Sigmoid colon (tissue), 7 donors: ENCODE measurements around the gene AIG1. TPM values are rescaled to one million over a fixed set of nuclear protein-coding genes. Genes with fewer than 3 reads are reported as not detected.

ENCODE experiments used
- DNase-seq: peaks from one replicate; pipeline ENCODE4 v3.0.0-alpha.2; 2019
- H3K27ac ChIP-seq, 4 donors: fragments of 200-600 bp; sonication (generic); one replicate each; pipeline ENCODE4 v1.5.1; 2016 to 2019; ENCODE audit warnings: mild to moderate bottlenecking in 1 of 4
- H3K27me3 ChIP-seq, 3 donors: fragments of 200-600 bp; sonication (generic); one replicate each; pipeline ENCODE4 v1.5.1; 2019; ENCODE audit warnings: mild to moderate bottlenecking in 1 of 3
- H3K36me3 ChIP-seq, 4 donors: fragments of 200-600 bp; sonication (generic); one replicate each; pipeline ENCODE4 v1.5.1; 2016 to 2019
- H3K4me1 ChIP-seq, 4 donors: fragments of 200-600 bp; sonication (generic); one replicate each; pipeline ENCODE4 v1.5.1; 2017 to 2019
- H3K4me3 ChIP-seq, 4 donors: fragments of 200-600 bp; sonication (generic); one replicate each; pipeline ENCODE4 v1.5.1; 2017 to 2019; ENCODE audit warnings: mild to moderate bottlenecking in 2 of 4, moderate library complexity in 1 of 4
- H3K9me3 ChIP-seq, 4 donors: fragments of 200-600 bp in 3 of 4; sonication (generic) in 3 of 4; one replicate each; pipeline versions ENCODE4 v1.5.1 to v1.6.1; 2013 to 2019
- EP300 ChIP-seq, 4 donors: sonication (generic); formaldehyde crosslinking; IDR thresholded peaks; one replicate each; pipeline ENCODE4 v1.6.1; 2017; ENCODE audit warnings: antibody characterized with exemption in 4 of 4
- POLR2A ChIP-seq, 2 donors: fragments of 450-650 bp; IDR thresholded peaks; one replicate each; pipeline ENCODE4 v1.6.1; 2016; ENCODE audit warnings: antibody characterized with exemption in 2 of 2, mild to moderate bottlenecking in 2 of 2, moderate library complexity in 2 of 2
- POLR2AphosphoS5 ChIP-seq, 4 donors: sonication (generic); formaldehyde crosslinking; IDR thresholded peaks; one replicate each; pipeline ENCODE4 v1.6.1; 2017; ENCODE audit warnings: antibody characterized with exemption in 4 of 4
- WGBS, 2 donors: extraction: QIAGEN DNeasy Blood & Tissue Kit; methylation state at CpG; one replicate each; pipeline ENCODE4 v1.1.7; 2013; 5-methylcytosine and 5-hydroxymethylcytosine counted together
- intact Hi-C: fragments of 100-400 bp; cut with DNase I; formaldehyde crosslinking; loops from one replicate; pipeline ENCODE4 v1.15.1; 2023
- polyA plus RNA-seq, 3 donors: library from polyadenylated mRNA; stranded (reverse); fragments of 200-250 nt; gene quantifications; one replicate each; pipeline ENCODE4 v1.2.3, GENCODE V29; 2013
- total RNA-seq, 4 donors: library from RNA; depleted of rRNA; stranded (reverse); fragments of >200 nt; gene quantifications; one replicate each; pipeline ENCODE4 v1.1.0, GENCODE V29; 2016
- TF ChIP-seq, protein P1 (sequence below), 4 experiments: fragments of 450-650 bp in 3 of 4; fragments of 200-600 bp in 1 of 4; IDR thresholded peaks; one replicate each; pipeline ENCODE4 v1.5.1; 2016 to 2019; ENCODE audit warnings: antibody characterized with exemption in 4 of 4, mild to moderate bottlenecking in 3 of 4, moderate library complexity in 2 of 4
- donor health status: healthy with polysubstance abuse.
- donor health status: Bipolar disorder and iron deficiency.
- donor health status: healthy.

The AIG1 gene
- total and polyA plus RNA-seq, 7 donors, result 10.9 to 30.7 (median 20.6) TPM

DNA sequence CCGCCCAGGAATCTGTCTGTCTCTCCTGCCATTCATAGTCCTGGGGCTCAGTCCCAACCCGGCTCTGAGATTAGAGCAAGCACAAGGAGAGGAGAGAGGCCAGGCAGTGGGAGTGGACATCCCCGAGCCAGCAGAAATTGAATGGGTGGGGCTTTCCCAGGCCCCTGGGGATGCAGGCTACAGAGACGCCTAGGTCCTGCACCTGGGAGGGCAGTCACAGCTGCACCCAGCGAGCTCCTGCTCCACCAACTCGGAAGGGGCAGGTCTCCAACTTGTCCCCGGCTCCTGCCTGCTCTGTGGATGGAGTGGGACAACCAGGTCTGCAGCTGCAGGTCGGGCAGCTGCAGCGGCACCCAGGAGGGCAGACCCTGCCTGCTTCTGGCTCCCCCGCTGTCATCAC is 11.1 kb upstream of the AIG1 start:
- Histone ChIP-seq H3K4me1 (no peaks in the 10 kb centered on the region), H3K4me3 (no peak overlapping the region), H3K27me3 (no peaks in the 10 kb centered on the region), H3K9me3 (no peaks in the 10 kb centered on the region), H3K36me3 (no peaks in the 10 kb centered on the region), H3K27ac (no peak overlapping the region)
- intact Hi-C loops, result no loop called here
- no peak for TF ChIP-seq POLR2A (IDR thresholded peaks at IDR 0.05)
- TF ChIP-seq, protein P1, sequence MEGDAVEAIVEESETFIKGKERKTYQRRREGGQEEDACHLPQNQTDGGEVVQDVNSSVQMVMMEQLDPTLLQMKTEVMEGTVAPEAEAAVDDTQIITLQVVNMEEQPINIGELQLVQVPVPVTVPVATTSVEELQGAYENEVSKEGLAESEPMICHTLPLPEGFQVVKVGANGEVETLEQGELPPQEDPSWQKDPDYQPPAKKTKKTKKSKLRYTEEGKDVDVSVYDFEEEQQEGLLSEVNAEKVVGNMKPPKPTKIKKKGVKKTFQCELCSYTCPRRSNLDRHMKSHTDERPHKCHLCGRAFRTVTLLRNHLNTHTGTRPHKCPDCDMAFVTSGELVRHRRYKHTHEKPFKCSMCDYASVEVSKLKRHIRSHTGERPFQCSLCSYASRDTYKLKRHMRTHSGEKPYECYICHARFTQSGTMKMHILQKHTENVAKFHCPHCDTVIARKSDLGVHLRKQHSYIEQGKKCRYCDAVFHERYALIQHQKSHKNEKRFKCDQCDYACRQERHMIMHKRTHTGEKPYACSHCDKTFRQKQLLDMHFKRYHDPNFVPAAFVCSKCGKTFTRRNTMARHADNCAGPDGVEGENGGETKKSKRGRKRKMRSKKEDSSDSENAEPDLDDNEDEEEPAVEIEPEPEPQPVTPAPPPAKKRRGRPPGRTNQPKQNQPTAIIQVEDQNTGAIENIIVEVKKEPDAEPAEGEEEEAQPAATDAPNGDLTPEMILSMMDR (IDR thresholded peaks at IDR 0.05), result no peak
- TF ChIP-seq POLR2AphosphoS5 (IDR thresholded peaks at IDR 0.05), result no peak
- TF ChIP-seq EP300 (IDR thresholded peaks at IDR 0.05), result no peak
- 90 to 93% methylated on average over 10 of the region's 10 CpGs for WGBS, 2 donors
- DNase-seq, result no peak

DNA sequence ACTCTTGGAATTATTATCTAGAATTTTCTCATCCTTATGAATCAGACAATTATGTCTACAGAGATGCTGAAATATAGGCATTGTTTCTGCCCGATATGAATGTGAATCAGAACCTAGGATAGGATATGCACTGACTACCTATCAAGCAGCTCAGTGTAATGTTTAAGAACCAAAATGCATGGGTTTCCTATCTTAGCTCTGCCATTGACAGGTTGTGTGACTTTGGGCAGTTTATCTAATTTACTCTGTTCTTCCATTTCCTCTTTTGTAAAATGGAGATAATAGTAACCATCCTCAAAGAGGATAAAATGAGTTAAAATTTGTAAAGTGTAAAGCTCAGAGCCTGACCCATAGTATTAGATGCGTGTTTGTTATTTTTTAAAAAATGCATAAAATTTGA is 10.2 kb upstream of the AIG1 start:
- no peak overlapping the region for H3K27ac ChIP-seq
- no peak overlapping the region for H3K4me3 ChIP-seq
- no peaks in the 10 kb centered on the region for H3K4me1 ChIP-seq
- WGBS, 2 donors, result 97 to 99% methylated on average over 2 of the region's 2 CpGs
- H3K36me3 ChIP-seq, result no peaks in the 10 kb centered on the region
- intact Hi-C loops, result no loop called here
- H3K9me3 ChIP-seq, result no peaks in the 10 kb centered on the region
- no peaks in the 10 kb centered on the region for H3K27me3 ChIP-seq
- no peak for DNase-seq
- TF ChIP-seq POLR2AphosphoS5 (IDR thresholded peaks at IDR 0.05), result no peak
- TF ChIP-seq, protein P1 (IDR thresholded peaks at IDR 0.05), result no peak
- no peak for TF ChIP-seq POLR2A (IDR thresholded peaks at IDR 0.05)
- TF ChIP-seq EP300 (IDR thresholded peaks at IDR 0.05), result no peak

DNA sequence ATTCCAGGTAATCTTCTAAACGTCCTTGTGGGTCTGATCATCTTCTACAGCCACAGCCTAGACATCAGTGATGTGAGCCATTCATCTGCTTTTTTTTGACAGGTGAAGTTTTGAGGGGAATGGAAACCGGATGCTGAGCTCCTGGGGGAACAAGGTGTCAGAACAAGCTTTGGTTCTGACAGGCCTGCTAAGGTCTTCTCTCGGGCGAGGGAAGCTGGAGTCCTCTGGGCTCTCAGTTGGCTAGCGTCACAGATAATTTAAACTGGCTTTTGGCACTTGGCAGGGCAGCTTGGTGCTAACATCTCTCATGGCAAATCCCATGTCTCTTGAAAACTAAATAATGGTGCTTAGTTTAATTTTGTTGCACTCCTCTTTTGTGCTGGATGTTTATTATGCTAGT is 8.4 kb upstream of the AIG1 start:
- Histone ChIP-seq H3K4me3 (no peak overlapping the region), H3K27me3 (no peaks in the 10 kb centered on the region), H3K27ac (no peak overlapping the region), H3K4me1 (no peaks in the 10 kb centered on the region), H3K36me3 (no peaks in the 10 kb centered on the region), H3K9me3 (no peaks in the 10 kb centered on the region)
- TF ChIP-seq EP300 (IDR thresholded peaks at IDR 0.05) (no peak), POLR2A (IDR thresholded peaks at IDR 0.05) (no peak), POLR2AphosphoS5 (IDR thresholded peaks at IDR 0.05) (no peak)
- TF ChIP-seq, protein P1 (IDR thresholded peaks at IDR 0.05), result no peak
- DNase-seq, result no peak
- intact Hi-C loops, result no loop called here
- 89 to 91% methylated on average over 5 of the region's 5 CpGs for whole genome bisulfite sequencing, 2 donors

DNA sequence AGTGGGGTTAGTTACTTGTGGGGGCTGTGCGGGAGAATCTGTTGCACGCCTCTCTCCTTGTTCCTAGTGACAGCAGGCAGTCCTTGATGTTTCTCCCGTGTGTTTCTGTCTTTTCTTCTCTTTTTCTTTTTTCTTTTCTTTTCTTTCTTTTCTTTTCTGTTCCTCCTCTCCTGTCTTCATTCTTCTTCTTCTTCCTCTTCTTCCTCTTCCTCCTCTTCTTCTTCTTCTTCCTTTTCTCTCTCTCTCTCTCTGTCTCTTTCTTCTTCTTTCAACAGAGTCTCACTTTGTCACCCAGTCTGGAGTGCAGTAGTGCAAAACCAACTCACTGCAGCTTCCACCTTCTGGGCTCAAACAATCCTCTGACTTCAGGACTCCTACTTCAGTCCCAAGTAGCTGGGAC is 6.8 kb upstream of the AIG1 start:
- no peak for DNase-seq
- no peaks in the 10 kb centered on the region for H3K36me3 ChIP-seq
- no peaks in the 10 kb centered on the region for H3K27me3 ChIP-seq
- TF ChIP-seq POLR2AphosphoS5 (IDR thresholded peaks at IDR 0.05) (no peak), POLR2A (IDR thresholded peaks at IDR 0.05) (no peak), EP300 (IDR thresholded peaks at IDR 0.05) (no peak)
- TF ChIP-seq, protein P1 (IDR thresholded peaks at IDR 0.05), result no peak
- WGBS, 2 donors, result 86 to 92% methylated on average over 3 of the region's 3 CpGs
- H3K27ac ChIP-seq, result no peak overlapping the region
- intact Hi-C loops, result no loop called here
- no peaks in the 10 kb centered on the region for H3K9me3 ChIP-seq
- no peaks in the 10 kb centered on the region for H3K4me1 ChIP-seq
- H3K4me3 ChIP-seq, result no peak overlapping the region

DNA sequence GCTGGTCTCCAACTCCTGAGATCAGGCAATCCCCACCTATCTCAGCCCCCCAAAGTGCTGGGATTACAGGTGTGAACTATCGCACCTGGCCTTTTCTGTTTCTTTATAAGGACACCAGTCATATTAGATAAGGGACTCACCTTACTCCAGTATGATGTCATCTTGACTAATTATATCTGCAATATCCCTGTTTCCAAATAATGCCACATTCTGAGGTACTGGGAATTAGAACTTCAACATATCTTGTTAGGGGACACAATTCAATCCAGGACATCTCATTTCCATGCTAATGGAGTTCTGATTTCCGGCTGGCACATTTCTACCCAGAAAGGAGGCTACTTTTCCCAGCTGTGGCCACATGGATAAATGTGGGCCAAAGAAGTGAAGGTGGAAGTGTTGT is 6.4 kb upstream of the AIG1 start:
- TF ChIP-seq EP300 (IDR thresholded peaks at IDR 0.05) (no peak), POLR2A (IDR thresholded peaks at IDR 0.05) (no peak), POLR2AphosphoS5 (IDR thresholded peaks at IDR 0.05) (no peak)
- TF ChIP-seq, protein P1 (IDR thresholded peaks at IDR 0.05), result no peak
- Histone ChIP-seq H3K9me3 (no peaks in the 10 kb centered on the region), H3K4me3 (no peak overlapping the region), H3K27ac (no peak overlapping the region), H3K27me3 (no peaks in the 10 kb centered on the region), H3K4me1 (no peaks in the 10 kb centered on the region), H3K36me3 (no peaks in the 10 kb centered on the region)
- intact Hi-C loops, result no loop called here
- WGBS, 2 donors, result 90 to 95% methylated on average over 2 of the region's 2 CpGs
- no peak for DNase-seq
